Activated CD8-positive, alpha-beta memory T cell treated with anti-CD3 and anti-CD28 coated beads, Interleukin-2, amount 50 U/mL, for 24 hours (primary cell): ENCODE data around the gene NEK1.

ENCODE experiments used
- DNase-seq: peaks from one replicate; pipeline ENCODE4 v3.0.0-alpha.2; 2020; ENCODE audit errors: extremely low read depth

The NEK1 gene, protein sequence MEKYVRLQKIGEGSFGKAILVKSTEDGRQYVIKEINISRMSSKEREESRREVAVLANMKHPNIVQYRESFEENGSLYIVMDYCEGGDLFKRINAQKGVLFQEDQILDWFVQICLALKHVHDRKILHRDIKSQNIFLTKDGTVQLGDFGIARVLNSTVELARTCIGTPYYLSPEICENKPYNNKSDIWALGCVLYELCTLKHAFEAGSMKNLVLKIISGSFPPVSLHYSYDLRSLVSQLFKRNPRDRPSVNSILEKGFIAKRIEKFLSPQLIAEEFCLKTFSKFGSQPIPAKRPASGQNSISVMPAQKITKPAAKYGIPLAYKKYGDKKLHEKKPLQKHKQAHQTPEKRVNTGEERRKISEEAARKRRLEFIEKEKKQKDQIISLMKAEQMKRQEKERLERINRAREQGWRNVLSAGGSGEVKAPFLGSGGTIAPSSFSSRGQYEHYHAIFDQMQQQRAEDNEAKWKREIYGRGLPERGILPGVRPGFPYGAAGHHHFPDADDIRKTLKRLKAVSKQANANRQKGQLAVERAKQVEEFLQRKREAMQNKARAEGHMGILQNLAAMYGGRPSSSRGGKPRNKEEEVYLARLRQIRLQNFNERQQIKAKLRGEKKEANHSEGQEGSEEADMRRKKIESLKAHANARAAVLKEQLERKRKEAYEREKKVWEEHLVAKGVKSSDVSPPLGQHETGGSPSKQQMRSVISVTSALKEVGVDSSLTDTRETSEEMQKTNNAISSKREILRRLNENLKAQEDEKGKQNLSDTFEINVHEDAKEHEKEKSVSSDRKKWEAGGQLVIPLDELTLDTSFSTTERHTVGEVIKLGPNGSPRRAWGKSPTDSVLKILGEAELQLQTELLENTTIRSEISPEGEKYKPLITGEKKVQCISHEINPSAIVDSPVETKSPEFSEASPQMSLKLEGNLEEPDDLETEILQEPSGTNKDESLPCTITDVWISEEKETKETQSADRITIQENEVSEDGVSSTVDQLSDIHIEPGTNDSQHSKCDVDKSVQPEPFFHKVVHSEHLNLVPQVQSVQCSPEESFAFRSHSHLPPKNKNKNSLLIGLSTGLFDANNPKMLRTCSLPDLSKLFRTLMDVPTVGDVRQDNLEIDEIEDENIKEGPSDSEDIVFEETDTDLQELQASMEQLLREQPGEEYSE (N-terminal part only)

DNA sequence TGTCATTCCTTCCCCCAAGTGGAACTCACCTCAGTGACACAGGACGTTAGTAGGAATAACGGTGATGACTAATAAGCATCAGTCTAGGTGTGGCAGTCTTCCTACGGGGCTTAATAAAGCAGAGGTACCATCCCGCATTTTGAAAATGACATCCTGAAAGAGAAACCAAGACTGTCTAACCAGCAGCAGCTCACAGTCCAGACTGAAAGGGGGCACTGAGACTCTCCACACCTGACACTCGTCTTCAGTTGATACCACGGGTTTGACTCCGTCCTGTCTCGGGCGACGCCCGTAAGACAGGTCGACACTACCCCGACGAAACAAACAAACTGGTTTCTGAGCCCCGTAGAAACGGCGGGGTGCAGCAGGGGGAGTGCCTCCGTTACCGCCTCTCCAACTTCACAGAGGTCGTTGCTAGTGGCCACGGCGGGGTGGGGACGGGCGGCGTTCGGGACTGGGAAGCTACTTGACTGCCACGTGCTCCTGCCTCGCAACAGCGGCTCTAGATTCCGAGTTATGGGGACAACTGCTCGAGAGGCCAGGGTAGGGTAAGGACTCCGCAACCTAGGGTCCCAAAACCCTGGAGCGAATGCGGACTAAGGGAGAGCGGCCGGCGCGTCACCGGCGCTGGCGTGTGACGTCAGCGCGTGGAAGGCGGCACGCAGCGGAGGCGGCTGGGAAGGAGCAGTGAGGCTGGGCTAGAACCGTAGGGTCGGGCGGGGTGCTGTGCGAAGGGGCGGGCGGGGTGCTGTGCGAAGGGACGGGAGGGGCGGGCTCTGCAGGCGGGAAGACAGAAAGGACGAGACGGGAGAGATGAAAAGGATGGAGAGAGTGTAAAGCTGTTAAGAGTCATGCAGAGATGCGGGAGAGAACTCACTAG, at the start of gene NEK1:
TSS of gene NEK1 (minus strand) at position 593 of the 880 bp plus-strand sequence. CDS start 9,953 bp downstream, outside the sequence.
- peak; percentile 76 for DNase-seq

DNA sequence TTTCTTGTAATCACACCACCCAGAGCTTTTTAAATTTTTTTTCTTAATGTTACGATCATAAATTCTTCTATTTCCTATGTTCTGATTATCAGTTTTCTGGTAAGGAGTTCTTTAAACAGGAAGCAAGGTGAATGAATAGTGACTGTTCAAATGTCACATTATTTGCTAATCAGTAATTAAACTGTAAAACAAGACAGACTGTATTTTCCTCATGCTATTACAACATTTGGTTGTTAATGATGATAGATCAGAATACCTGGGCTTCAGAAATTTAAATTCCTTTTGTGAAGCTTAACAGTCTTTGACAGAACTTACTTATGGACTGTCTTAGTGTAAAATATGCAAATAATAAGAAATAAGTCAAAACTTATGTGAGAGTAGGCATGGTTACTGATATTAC, 49.4 kb upstream of the NEK1 start:
- no peak for DNase-seq

DNA sequence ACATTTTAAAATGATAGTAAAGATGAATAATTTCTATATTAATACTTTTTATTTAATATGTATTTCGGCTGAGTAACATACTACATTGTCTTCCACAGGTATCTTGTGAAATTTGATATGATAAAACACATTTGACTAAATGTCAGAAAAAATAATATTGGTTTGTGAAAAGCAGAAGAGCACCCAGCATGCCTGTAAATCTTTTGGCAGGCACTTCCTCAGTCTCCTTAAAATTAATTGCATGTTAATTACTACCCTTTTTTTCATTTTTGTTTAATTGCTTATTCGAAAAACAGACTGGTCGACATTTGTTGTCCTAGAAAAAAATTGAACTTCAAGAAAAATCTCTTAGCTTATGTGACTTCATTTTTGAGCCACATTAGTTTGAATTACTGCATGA, 48.5 kb upstream of the NEK1 start:
- no peak for DNase-seq

DNA sequence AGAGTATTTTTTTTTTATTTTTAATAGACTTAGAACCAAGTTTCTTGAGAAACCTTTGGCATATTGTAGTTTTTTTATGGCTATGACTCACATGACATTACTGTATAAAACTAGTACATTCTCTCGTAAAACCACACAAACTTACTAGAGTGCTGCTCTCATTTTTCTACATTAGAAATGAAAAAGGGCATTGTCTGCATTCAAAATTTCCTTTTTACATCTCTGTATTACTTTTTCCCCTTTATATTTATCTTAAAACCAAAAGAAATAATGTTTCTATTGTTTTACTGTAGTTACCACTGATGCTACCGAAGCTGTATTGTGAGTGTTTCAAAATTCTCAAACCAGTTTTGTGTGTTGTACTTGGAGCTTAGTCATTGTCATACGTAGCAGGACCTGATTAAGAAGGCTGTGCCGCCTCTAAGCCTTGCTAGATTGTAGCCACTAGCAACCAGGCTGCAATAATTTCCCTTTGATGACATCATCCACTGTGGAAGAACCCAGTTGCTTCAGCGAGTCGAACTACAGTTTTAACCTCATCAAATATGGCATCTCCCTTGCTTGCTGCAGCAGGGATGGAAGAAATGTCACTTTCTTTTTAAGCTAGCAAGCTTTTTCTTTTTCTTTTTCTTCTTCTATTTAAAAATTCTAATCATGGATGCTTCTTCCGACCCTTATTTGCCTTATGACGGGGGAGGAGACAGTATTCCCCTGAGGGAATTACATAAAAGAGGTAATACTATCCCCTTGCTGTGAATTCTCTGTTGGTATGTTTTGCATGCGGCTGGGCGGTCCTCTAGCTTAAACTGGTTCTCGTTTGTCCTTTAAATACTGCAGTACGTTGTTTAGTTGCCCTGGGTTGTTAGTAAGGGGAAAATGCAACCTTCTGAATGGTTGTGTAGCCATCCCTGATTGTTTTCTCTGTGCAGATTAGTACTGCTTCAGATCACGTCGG, 47.6 kb upstream of the NEK1 start:
- DNase-seq: peak; percentile 45

DNA sequence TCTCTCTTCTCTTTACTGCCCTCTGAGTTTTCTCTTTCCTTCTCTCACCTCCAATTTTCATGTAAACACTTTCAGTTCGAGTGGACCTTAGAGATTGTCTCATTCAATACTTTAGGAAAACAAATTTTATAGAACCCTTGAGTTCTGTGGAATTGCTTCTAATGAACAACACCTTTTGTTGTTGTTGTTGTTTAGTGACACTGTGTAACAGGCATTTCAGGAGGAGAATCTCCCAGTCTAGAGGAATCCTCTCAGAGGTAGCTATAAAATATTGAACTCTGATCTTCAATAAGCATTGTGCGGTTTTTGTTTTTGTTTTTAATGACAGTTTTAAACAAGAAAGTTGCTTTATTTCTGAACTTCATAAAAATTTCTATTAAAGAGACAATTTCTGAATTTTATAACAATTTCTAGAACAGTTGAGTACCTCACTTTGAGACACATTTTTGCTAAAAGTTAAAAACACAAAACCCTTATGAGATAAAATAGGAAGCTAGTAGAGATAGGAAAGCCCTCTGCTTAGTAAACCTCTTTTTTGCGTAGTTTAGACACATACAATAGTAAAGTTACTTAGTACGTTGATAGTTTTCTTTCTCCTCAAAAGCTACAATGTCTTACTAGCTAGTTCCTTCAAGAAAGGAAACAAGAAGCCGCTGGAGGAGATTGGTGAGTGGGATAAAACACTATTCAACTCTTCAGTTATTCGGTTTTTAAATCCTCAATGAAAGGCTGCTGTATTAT, 46.8 kb upstream of the NEK1 start:
- DNase-seq: no peak

DNA sequence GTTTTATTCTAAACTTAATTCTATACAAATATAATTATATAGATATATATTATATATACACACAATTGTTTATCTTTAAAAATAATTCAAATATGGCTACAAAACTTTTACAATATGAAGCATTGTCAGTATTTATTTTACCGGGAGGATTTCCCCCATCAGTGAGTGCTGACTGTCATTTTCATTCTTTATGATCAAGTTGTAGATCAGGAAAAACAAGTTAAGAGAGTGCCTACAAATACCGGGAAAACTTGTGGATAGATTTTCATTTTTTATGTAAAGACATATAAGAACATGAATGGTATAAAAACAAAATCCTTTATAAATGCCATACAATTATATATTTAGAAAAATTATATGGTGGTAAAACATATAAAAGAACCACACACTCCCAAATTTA, 45.8 kb upstream of the NEK1 start:
- no peak for DNase-seq

DNA sequence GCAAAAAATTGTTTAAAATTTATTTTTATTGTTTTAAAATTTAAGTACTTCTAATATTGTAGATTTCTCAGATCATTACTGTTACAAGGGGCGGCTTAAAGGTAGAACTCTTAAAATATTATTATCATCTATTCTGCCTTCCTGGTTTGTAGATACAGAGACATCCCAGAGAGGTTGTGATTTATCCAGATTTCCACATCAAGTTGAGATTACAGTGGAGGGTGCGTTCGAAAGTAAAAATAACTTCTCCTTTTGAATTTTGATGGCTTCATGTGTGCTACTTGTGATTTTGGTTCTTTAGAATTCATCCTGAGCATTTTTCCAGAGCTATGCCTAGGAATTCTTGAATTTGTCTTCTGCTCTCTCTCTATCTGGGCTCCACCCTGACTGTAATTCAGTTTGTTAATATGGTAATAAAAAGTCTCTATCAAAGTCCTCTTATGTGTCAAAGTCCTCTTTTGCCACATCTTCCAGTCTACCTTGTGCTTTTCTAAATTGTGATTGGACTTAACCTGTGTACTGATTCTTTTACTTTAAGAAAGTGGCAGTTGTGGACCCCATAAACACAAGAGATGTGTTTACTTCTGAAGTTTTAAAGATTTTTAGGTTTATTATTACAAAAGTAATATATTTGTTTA, 45.2 kb upstream of the NEK1 start:
- no peak for DNase-seq

DNA sequence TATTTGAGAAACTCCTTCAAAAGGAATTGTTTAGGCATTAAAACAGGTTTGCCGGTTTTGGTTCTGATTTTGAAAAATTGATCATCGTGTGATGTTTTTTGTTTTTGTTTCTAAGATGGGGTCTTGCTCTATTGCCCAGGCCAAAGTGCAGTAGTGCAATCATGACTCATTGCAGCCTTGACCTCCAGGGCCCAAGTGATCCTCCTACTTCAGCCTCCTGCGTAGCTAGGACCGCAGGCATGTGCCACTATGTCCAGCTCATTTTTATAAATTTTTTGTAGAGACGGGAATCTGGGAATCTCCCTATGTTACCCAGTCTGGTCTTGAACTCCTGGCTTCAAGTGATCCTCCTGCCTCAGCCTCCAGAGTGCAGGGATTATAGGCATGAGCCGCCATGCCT, 43.0 kb upstream of the NEK1 start:
- DNase-seq: no peak

DNA sequence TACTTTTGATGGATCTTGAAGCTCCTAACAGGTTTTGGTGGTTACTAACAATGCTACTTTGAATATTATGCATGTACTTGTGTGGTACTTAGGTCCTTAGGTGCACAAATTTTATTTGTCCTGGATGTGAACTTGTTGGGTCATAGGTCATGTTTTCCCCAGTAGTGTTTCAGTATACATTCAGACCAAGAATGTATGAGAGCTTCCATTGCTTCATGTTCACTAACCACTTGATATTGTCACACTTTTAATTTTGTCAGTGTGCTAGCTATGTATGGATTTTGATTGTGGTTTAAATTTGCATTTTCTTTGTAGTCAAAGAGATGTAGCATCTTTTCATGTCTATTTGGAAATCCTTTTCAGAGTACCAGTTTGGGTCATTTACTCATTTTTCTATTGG, 40.2 kb upstream of the NEK1 start:
- DNase-seq: no peak

DNA sequence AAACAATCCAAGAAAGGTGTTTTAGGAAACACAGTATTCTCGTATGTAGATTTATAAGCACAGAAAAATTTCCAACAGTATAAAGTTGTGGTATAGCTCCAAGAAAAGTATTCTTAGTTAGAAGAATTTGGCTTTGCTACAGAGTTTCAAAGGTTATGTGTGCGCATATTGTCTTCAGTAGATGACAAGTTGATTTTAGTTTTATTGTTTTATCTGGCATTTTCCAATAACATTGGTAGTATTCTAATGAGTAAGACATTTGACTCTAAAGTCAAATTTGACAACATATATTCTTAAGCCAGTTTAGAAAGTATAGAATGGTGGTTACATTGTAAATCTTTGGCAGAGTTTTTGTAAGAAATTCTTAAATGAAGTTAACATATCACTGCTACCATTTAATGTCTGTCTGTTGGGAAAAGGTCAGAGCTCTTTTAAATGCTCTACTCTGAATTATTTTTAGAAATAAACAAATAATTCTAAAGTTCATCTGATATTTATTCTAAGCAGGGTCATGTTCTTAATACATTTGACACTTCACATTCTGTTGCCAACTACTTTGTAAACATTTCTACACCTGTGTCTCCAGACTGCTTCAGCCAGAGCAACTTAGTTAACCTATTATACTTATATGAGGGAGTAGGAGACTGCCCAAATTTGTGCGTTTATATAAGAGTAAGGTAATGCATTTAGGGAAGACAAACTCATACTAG, 38.0 kb upstream of the NEK1 start:
- DNase-seq: no peak

DNA sequence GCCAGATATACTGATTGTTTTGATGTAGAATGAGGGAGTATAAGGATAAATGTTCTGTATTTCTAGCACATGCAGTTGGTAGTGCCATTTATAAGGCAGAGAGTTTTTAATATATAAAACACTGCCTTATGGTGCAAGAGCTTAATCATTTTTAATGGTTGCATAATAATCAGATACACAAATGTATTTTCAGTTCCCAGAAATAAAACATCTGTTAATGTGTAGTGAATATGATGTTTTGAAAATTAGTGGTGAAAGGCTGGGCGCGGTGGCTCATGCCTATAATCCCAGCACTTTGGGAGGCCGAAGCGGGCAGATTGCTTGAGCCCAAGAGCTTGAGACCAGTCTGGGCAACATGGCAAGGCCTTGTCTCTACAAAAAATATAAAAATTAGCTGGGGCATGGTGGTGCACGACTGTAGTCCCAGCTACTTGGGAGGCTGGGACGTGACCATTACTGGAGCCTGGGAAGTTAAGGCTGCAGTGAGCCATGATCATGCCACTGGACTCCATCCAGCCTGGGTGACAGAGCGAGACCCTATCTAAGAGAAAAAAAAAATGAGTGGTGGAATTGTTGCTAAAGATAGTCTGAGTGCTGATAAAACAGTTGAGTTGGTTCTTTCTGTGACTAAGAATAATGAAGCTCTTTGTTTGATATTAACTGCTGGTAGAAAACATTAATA, 37.3 kb upstream of the NEK1 start:
- no peak for DNase-seq

DNA sequence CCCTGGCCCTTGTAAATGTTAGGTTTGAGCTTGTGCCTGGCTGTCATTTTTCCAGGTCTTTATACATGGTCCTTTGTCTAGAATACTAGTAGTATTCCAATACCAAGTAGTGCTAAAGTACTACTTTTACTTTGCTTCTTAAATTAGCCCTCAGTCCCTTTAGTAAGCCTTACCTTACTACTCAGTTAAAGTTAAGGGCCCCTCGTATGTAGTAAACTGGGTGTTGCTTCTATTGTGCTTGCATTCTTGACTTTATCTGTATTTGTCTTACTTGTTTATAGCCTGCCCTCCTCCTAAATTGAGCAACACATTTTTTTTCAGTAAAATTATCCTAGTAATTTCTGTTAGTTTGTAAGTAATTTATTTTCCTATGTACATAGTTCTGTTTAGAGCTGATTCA, 33.2 kb upstream of the NEK1 start:
- no peak for DNase-seq

DNA sequence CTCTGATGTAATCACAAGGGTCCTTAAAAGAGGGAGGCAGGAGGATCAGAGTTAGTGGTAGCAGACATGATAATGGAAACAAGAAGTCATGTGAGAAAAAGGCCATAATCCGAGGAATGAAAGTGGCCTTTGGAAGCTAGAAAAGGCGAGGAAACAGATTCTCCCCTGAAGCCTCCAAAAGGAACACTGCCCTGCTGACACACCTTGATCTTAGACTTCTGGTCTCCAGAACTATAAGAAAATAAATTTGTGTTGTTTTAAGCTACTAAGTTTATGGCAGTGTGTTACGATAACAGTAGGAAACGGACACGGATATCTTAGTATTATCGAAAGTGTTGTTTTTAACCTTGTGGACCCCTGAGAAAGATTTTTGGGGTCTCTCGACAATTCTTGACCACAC, 32.4 kb upstream of the NEK1 start:
- no peak for DNase-seq

DNA sequence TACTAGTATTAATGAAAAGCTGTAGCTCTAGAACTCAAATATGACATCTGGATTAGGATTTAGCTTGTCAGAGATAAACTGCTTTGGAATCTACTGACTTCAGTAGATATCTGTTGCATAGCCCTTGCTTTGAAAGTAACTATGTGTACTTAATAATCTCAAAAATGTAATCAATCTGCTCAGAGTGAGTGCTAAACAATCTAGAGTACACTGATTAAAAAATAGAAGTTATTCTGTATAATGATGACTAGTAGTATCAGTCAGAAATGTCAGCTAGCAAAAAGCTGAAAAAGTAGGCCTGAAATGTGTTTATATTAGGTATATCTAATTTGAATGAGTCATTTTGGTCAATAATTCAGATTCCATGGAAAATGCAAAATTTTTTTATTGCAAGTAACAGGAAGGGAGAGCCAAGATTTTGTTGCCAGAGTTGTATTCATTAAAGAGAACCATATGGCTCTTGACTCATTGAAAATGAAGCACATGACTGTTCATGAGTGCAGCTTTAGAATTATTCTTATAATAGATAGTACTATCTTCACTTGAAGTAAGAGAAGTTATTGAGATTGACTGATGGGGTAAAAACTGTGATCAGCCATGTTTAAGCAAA, 28.0 kb upstream of the NEK1 start:
- no peak for DNase-seq

DNA sequence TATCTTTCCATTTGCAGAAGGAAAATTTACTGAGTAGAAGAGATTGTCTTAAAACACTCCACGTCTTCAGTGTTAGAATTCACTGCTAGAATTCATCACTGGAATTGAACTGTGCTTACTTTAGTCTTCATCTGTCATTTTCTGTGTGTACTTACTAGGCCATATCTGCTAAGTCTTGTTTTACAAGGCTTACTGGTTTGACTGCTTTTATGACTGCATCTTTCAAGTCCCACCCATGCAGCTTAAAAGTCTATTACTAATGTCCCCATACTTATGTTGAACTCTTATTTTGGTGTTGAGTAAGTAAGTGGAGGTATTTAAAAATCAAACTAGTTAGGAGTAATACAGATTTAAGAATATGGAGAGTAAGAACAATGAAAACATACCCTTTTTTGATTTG, 22.6 kb upstream of the NEK1 start:
- DNase-seq: no peak

DNA sequence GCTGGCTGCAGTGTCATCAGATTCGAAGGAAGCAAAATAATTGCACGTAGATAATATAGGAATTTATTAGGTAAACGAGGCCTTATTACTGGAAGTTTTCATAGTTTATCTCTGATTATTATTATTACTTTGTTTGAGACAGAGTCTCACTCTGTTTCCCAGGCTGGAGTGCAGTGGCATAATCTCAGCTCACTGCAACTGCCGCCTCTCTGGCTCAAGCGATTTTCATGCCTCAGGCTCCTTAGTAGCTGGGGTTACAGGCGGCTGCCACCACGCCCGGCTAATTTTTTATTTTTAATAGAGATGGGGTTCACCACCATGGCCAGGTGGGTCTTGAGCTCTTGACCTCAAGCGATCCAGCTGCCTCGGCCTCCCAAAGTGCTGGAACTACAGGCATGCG, 20.5 kb upstream of the NEK1 start:
- no peak for DNase-seq

DNA sequence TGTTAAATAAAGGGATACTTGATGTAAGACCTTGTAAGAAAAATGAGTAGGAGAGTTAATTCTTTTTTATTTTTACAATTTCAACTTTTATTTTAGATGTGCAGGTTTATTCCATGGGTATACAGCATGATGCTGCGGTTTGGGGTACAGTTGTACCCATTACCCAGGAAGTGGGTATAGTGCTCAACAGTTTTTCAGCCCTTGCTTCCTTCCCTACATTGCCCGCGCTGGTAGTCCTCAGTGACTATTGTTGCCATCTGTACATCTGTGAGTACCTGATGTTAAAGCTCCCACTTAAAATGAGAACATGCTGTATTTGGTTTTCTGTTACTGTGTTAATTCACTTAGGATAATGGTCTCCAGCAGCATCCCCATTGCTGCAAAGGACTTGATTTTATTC, 17.7 kb upstream of the NEK1 start:
- DNase-seq: no peak
